ENCODE measurements around the gene ATP5PB.

- TF ChIP-seq, protein P1, sequence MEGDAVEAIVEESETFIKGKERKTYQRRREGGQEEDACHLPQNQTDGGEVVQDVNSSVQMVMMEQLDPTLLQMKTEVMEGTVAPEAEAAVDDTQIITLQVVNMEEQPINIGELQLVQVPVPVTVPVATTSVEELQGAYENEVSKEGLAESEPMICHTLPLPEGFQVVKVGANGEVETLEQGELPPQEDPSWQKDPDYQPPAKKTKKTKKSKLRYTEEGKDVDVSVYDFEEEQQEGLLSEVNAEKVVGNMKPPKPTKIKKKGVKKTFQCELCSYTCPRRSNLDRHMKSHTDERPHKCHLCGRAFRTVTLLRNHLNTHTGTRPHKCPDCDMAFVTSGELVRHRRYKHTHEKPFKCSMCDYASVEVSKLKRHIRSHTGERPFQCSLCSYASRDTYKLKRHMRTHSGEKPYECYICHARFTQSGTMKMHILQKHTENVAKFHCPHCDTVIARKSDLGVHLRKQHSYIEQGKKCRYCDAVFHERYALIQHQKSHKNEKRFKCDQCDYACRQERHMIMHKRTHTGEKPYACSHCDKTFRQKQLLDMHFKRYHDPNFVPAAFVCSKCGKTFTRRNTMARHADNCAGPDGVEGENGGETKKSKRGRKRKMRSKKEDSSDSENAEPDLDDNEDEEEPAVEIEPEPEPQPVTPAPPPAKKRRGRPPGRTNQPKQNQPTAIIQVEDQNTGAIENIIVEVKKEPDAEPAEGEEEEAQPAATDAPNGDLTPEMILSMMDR (IDR thresholded peaks at IDR 0.05), result no peak
- no peak for TF ChIP-seq ZFX (IDR thresholded peaks at IDR 0.05; ENCODE audit: borderline replicate concordance)
Measured at GRCh38 chr1:111469539-111469938, 20.3 kb downstream of the ATP5PB start.

All from 22Rv1 (cell line).